Measurements from ENCODE around the gene SLC25A4.

SLC25A4 gene

DNA sequence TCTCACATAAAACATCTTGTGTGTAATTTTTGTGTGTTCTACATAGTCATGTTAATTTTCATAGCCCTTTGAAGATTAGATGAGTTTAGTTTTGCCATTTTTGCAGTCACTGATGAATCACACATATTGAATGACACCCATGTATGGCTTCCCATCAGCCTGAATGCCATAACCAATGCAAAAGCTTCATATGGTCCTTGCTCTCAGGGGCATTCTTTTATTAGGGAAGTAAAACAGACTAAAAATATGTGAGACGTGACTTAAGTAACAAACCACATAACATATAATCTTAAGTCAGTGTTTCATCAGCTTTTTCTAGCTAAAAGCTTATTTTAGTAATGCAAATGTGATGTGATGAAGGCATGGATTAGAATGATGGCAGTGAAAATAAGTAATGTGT is 8.2 kb downstream of the SLC25A4 start:
- Histone ChIP-seq H3K4me3 (ENCODE audit: low read depth, low read length) (no peak overlapping the region), H3K9me3 (ENCODE audit: control insufficient read depth, insufficient read depth, low read depth, low read length) (no peaks in the 10 kb centered on the region), H3K27ac (ENCODE audit: extremely low read depth, low read depth, low read length) (no peak overlapping the region), H3K4me1 (ENCODE audit: control insufficient read depth, insufficient read depth, low read length) (no peaks in the 10 kb centered on the region), H3K36me3 (ENCODE audit: control insufficient read depth in 2 of 2, insufficient read depth in 1 of 2, low read length in 2 of 2) (peaks cover 0 to 30% of the 10 kb centered on the region in 2 experiments; a peak in 2 of 3 replicates)
- ChIA-PET CTCF (interaction anchor here (0.6 kb wide), 1 partner anchor 151 kb away, joined by 3 read pairs; no protein-coding TSS in a partner anchor), POLR2A (interaction anchor here (0.6 kb wide), 1 partner anchor 384 kb away, joined by 4 read pairs; the partner anchor contains the start of gene PDLIM3)
- TF ChIP-seq ZNF391 (tag by site-specific recombination; IDR thresholded peaks at IDR 0.05; ENCODE audit: borderline replicate concordance, low read depth) = no peak
- no peak for TF ChIP-seq ZNF426 (tag by site-specific recombination; IDR thresholded peaks at IDR 0.05)
- no peak for TF ChIP-seq GLIS2 (tag by site-specific recombination; IDR thresholded peaks at IDR 0.05)
- no peak for TF ChIP-seq ZNF366 (tag by site-specific recombination; conservative IDR thresholded peaks at IDR 0.05)
- TF ChIP-seq, protein P1, sequence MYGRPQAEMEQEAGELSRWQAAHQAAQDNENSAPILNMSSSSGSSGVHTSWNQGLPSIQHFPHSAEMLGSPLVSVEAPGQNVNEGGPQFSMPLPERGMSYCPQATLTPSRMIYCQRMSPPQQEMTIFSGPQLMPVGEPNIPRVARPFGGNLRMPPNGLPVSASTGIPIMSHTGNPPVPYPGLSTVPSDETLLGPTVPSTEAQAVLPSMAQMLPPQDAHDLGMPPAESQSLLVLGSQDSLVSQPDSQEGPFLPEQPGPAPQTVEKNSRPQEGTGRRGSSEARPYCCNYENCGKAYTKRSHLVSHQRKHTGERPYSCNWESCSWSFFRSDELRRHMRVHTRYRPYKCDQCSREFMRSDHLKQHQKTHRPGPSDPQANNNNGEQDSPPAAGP (tag by site-specific recombination; IDR thresholded peaks at IDR 0.05) = no peak
- TF ChIP-seq, protein P2, sequence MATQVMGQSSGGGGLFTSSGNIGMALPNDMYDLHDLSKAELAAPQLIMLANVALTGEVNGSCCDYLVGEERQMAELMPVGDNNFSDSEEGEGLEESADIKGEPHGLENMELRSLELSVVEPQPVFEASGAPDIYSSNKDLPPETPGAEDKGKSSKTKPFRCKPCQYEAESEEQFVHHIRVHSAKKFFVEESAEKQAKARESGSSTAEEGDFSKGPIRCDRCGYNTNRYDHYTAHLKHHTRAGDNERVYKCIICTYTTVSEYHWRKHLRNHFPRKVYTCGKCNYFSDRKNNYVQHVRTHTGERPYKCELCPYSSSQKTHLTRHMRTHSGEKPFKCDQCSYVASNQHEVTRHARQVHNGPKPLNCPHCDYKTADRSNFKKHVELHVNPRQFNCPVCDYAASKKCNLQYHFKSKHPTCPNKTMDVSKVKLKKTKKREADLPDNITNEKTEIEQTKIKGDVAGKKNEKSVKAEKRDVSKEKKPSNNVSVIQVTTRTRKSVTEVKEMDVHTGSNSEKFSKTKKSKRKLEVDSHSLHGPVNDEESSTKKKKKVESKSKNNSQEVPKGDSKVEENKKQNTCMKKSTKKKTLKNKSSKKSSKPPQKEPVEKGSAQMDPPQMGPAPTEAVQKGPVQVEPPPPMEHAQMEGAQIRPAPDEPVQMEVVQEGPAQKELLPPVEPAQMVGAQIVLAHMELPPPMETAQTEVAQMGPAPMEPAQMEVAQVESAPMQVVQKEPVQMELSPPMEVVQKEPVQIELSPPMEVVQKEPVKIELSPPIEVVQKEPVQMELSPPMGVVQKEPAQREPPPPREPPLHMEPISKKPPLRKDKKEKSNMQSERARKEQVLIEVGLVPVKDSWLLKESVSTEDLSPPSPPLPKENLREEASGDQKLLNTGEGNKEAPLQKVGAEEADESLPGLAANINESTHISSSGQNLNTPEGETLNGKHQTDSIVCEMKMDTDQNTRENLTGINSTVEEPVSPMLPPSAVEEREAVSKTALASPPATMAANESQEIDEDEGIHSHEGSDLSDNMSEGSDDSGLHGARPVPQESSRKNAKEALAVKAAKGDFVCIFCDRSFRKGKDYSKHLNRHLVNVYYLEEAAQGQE (tag by site-specific recombination; IDR thresholded peaks at IDR 0.05) = no peak
- no peak for TF ChIP-seq PRDM1 (tag by site-specific recombination; IDR thresholded peaks at IDR 0.05)
- TF ChIP-seq YY1 (tag by site-specific recombination; IDR thresholded peaks at IDR 0.05) = no peak
- TF ChIP-seq HOXC10 (CRISPR knock-in tag; IDR thresholded peaks at IDR 0.05) = no peak
- TF ChIP-seq TCF7L2 (IDR thresholded peaks at IDR 0.05; ENCODE audit: borderline replicate concordance, low read depth, low read length) = no peak
- TF ChIP-seq ZNF791 (tag by site-specific recombination; IDR thresholded peaks at IDR 0.05) = no peak
- no peak for TF ChIP-seq ZNF133 (tag by site-specific recombination; IDR thresholded peaks at IDR 0.05)
- no peak for TF ChIP-seq ZNF626 (tag by site-specific recombination; IDR thresholded peaks at IDR 0.05)
- no peak for TF ChIP-seq EGR2 (tag by site-specific recombination; IDR thresholded peaks at IDR 0.05; ENCODE audit: low read depth)
- no peak for TF ChIP-seq SP7 (tag by site-specific recombination; IDR thresholded peaks at IDR 0.05)
- TF ChIP-seq REPIN1 (tag by site-specific recombination; IDR thresholded peaks at IDR 0.05; ENCODE audit: low read depth) = no peak
- TF ChIP-seq ZFP37 (tag by site-specific recombination; IDR thresholded peaks at IDR 0.05) = no peak
- no peak for TF ChIP-seq ZNF776 (tag by site-specific recombination; IDR thresholded peaks at IDR 0.05; ENCODE audit: borderline replicate concordance)
- TF ChIP-seq, protein P3, sequence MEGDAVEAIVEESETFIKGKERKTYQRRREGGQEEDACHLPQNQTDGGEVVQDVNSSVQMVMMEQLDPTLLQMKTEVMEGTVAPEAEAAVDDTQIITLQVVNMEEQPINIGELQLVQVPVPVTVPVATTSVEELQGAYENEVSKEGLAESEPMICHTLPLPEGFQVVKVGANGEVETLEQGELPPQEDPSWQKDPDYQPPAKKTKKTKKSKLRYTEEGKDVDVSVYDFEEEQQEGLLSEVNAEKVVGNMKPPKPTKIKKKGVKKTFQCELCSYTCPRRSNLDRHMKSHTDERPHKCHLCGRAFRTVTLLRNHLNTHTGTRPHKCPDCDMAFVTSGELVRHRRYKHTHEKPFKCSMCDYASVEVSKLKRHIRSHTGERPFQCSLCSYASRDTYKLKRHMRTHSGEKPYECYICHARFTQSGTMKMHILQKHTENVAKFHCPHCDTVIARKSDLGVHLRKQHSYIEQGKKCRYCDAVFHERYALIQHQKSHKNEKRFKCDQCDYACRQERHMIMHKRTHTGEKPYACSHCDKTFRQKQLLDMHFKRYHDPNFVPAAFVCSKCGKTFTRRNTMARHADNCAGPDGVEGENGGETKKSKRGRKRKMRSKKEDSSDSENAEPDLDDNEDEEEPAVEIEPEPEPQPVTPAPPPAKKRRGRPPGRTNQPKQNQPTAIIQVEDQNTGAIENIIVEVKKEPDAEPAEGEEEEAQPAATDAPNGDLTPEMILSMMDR (tag by site-specific recombination; IDR thresholded peaks at IDR 0.05) = no peak
- no peak for TF ChIP-seq ZBTB8A (tag by site-specific recombination; IDR thresholded peaks at IDR 0.05)

DNA sequence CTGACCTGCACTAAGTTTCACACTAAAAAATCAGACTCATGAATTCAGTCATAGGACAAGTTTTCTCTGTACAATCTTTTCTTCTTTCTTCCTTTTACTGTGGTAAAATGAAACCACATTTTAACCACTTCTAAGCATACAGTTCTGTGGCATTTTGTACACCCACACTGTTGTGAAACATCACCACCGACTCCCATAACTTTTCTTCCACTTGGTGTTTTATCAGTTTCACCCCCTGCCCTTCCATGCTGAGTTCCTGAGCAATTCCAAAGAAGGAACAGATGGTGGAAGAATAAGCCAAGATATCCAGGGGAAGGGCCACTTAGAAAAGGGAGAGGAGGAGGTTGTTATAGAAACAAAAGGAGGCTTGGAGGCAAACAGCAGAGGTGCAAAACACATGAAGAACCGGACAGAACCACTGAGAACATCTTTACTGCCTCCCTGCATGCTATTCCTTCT is 22.6 kb downstream of the SLC25A4 start:
- TF ChIP-seq, protein P4, sequence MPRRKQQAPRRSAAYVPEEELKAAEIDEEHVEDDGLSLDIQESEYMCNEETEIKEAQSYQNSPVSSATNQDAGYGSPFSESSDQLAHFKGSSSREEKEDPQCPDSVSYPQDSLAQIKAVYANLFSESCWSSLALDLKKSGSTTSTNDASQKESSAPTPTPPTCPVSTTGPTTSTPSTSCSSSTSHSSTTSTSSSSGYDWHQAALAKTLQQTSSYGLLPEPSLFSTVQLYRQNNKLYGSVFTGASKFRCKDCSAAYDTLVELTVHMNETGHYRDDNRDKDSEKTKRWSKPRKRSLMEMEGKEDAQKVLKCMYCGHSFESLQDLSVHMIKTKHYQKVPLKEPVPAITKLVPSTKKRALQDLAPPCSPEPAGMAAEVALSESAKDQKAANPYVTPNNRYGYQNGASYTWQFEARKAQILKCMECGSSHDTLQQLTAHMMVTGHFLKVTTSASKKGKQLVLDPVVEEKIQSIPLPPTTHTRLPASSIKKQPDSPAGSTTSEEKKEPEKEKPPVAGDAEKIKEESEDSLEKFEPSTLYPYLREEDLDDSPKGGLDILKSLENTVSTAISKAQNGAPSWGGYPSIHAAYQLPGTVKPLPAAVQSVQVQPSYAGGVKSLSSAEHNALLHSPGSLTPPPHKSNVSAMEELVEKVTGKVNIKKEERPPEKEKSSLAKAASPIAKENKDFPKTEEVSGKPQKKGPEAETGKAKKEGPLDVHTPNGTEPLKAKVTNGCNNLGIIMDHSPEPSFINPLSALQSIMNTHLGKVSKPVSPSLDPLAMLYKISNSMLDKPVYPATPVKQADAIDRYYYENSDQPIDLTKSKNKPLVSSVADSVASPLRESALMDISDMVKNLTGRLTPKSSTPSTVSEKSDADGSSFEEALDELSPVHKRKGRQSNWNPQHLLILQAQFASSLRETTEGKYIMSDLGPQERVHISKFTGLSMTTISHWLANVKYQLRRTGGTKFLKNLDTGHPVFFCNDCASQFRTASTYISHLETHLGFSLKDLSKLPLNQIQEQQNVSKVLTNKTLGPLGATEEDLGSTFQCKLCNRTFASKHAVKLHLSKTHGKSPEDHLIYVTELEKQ (tag by site-specific recombination; IDR thresholded peaks at IDR 0.05; ENCODE audit: borderline replicate concordance) = no peak
- TF ChIP-seq ZFHX2 (tag by site-specific recombination; conservative IDR thresholded peaks at IDR 0.05) = peak; percentile 28; the same call in 1 of the 2 replicates
- POLR2A ChIA-PET = no interaction called here
- H3K27ac ChIP-seq (ENCODE audit: extremely low read depth, low read depth, low read length) = no peak overlapping the region
- peaks cover 3 to 35% of the 10 kb centered on the region in 2 experiments; a peak in 2 of 3 replicates for H3K36me3 ChIP-seq (ENCODE audit: control insufficient read depth in 2 of 2, insufficient read depth in 1 of 2, low read length in 2 of 2)
- no peak overlapping the region for H3K4me3 ChIP-seq (ENCODE audit: low read depth, low read length)
- no peaks in the 10 kb centered on the region for H3K9me3 ChIP-seq (ENCODE audit: control insufficient read depth, insufficient read depth, low read depth, low read length)
- CTCF ChIA-PET = interaction anchor here (0.9 kb wide), 1 partner anchor 18 kb away, joined by 3 read pairs; no protein-coding TSS in a partner anchor
- no peaks in the 10 kb centered on the region for H3K4me1 ChIP-seq (ENCODE audit: control insufficient read depth, insufficient read depth, low read length)
